K562 (cell line): ENCODE measurements around the gene PCSK5. TPM values are rescaled to one million over a fixed set of nuclear protein-coding genes. Genes with fewer than 3 reads are reported as not detected.

Experiments used
- ATAC-seq: fragments of 200-7000 bp; cut with Tn5 transposase; 3 replicates; pipeline ENCODE4 v1.9.1; 2020; ENCODE audit warnings: moderate library complexity
- BruUV-seq: library from RNA; stranded (reverse); fragments of 400-500 nt; replicated peaks from 2 replicates; lab custom pipeline; 2021; lab: Mats Ljungman, UMichigan
- CTCF ChIA-PET: fragments of 300-600 bp; formaldehyde crosslinking; extraction: SDS; loops from one replicate; lab custom pipeline; 2021; ENCODE audit warnings: low intra/inter-chr PET ratio; lab: Yijun Ruan, JAX
- POLR2A ChIA-PET: fragments of 300-600, 350-650 bp; sonication (Branson Sonifier 250); formaldehyde crosslinking; extraction: SDS; loops from one replicate; lab custom pipeline; 2021; ENCODE audit warnings: antibody characterized with exemption, inconsistent platforms; lab: Yijun Ruan, JAX
- DNase-seq, 4 experiments: peaks; one replicate each; pipeline versions ENCODE4 v3.0.0 to v3.0.0-alpha.2; 2011 to 2018; ENCODE audit warnings: low spot score in 3 of 4, mixed read lengths in 3 of 4; ENCODE audit errors: extremely low read depth in 1 of 4
- FAIRE-seq: peaks from 2 replicates; lab custom pipeline; 2011; peaks lifted over from hg19 to GRCh38; lab: Jason Lieb, UNC
- H2AFZ ChIP-seq: 2 replicates; pipeline ENCODE4 v1.6.0; 2011; ENCODE audit warnings: low read depth, low read length, control low read depth, inconsistent platforms
- H3K27ac ChIP-seq: fragments of 200-600 bp; 3 replicates; pipeline ENCODE4 v1.8.0; 2011; ENCODE audit warnings: low read depth, mild to moderate bottlenecking, control low read depth, inconsistent platforms, low read length, moderate library complexity, mixed read lengths; ENCODE audit errors: extremely low read depth
- H3K27me3 ChIP-seq, 2 experiments: fragments of 300-600 bp in 1 of 2; 2 replicates in 1 of 2; 3 replicates in 1 of 2; pipeline versions ENCODE4 v1.6.0 to v1.8.0; 2011; ENCODE audit warnings: inconsistent platforms in 2 of 2, low read length in 2 of 2, mild to moderate bottlenecking in 1 of 2, mixed read lengths in 1 of 2, moderate library complexity in 1 of 2; ENCODE audit not compliant: control insufficient read depth in 2 of 2, insufficient read depth in 2 of 2
- H3K36me3 ChIP-seq: fragments of 300-600 bp; 3 replicates; pipeline ENCODE4 v1.8.0; 2011; ENCODE audit warnings: mild to moderate bottlenecking, low read length, inconsistent platforms; ENCODE audit not compliant: control insufficient read depth, insufficient read depth
- H3K4me1 ChIP-seq, 2 experiments: fragments of 200-600 bp in 1 of 2; replicated peaks in 1 of 2; 2 replicates in 1 of 2; 3 replicates in 1 of 2; pipeline versions ENCODE4 v1.5.1 to v1.8.0; 2011; ENCODE audit warnings: inconsistent platforms in 2 of 2, low read length in 2 of 2, mild to moderate bottlenecking in 1 of 2, mixed read lengths in 1 of 2, moderate library complexity in 1 of 2; ENCODE audit not compliant: control insufficient read depth in 2 of 2, insufficient read depth in 2 of 2
- H3K4me2 ChIP-seq: 2 replicates; pipeline ENCODE4 v1.6.1; 2011; ENCODE audit warnings: low read length, control low read depth, inconsistent platforms, mixed read lengths; ENCODE audit not compliant: insufficient read depth
- H3K4me3 ChIP-seq: fragments of 200-600 bp; sonication (generic), shearing (Covaris generic); 2 replicates; pipeline ENCODE4 v1.5.1; 2016; ENCODE audit warnings: control low read depth, inconsistent platforms
- H3K79me2 ChIP-seq: fragments of 200-600 bp; 3 replicates; pipeline ENCODE4 v1.8.0; 2011; ENCODE audit warnings: low read length, inconsistent platforms; ENCODE audit not compliant: control insufficient read depth, insufficient read depth
- H3K9ac ChIP-seq, 2 experiments: 2 replicates each; pipeline versions ENCODE4 v1.6.0 to v1.6.1; 2011; ENCODE audit warnings: low read depth in 2 of 2, low read length in 2 of 2, control low read depth in 1 of 2, inconsistent platforms in 1 of 2, mild to moderate bottlenecking in 1 of 2, mixed read lengths in 1 of 2; ENCODE audit not compliant: insufficient read depth in 1 of 2
- H3K9me1 ChIP-seq: one replicate; pipeline ENCODE4 v1.6.0; 2011; ENCODE audit warnings: inconsistent platforms, mild to moderate bottlenecking, low read length, moderate library complexity; ENCODE audit not compliant: control insufficient read depth, insufficient read depth
- H3K9me3 ChIP-seq: replicated peaks from 2 replicates; pipeline ENCODE4 v1.5.1; 2011; ENCODE audit warnings: low read depth, low read length, inconsistent platforms; ENCODE audit not compliant: control insufficient read depth, insufficient read depth
- H4K20me1 ChIP-seq: replicated peaks from 2 replicates; pipeline ENCODE4 v1.6.1; 2011; ENCODE audit warnings: low read length, inconsistent platforms, mixed read lengths; ENCODE audit not compliant: control insufficient read depth, insufficient read depth
- DNMT1 ChIP-seq: fragments of 450-650 bp; IDR thresholded peaks from 2 replicates; pipeline ENCODE4 v1.6.1; 2016; ENCODE audit warnings: antibody characterized with exemption, mild to moderate bottlenecking
- LCOR ChIP-seq: sonication (generic); formaldehyde crosslinking; IDR thresholded peaks from 2 replicates; pipeline ENCODE4 v1.8.0; 2022; ENCODE audit warnings: mild to moderate bottlenecking, missing genetic modification reagents
- MEF2A ChIP-seq: IDR thresholded peaks from 2 replicates; pipeline ENCODE4 v1.6.1; 2011; ENCODE audit warnings: low read depth, mild to moderate bottlenecking, low read length, moderate library complexity; ENCODE audit not compliant: control insufficient read depth
- NEUROD1 ChIP-seq: fragments of 150-350 bp; IDR thresholded peaks from 2 replicates; pipeline ENCODE4 v1.6.1; 2014; ENCODE audit warnings: borderline replicate concordance, low read length, low read depth; ENCODE audit not compliant: partially characterized antibody
- SP2 ChIP-seq: IDR thresholded peaks from 2 replicates; pipeline ENCODE4 v1.6.1; 2011; ENCODE audit warnings: mild to moderate bottlenecking, low read depth, low read length, moderate library complexity; ENCODE audit not compliant: poor library complexity, severe bottlenecking; ENCODE audit errors: extremely low read depth
- ZNF668 ChIP-seq: fragments of 250-450 bp; sonication (Bioruptor Pico); IDR thresholded peaks from 2 replicates; pipeline ENCODE4 v1.8.0; 2022; ENCODE audit warnings: mild to moderate bottlenecking, inconsistent platforms
- WGBS: fragments of 100-300 bp; shearing (Covaris generic); methylation state at CpG from one replicate; pipeline ENCODE4 v1.1.6; 2016; ENCODE audit warnings: low coverage, mixed read lengths; ENCODE audit not compliant: insufficient coverage; ENCODE audit errors: missing lambda C conversion rate; 5-methylcytosine and 5-hydroxymethylcytosine counted together
- in situ Hi-C: fragments of 300-500 bp; cut with MboI; formaldehyde crosslinking; loops from 4 replicates; pipeline ENCODE4 v1.15.0; 2018; ENCODE audit warnings: inconsistent platforms, mixed read lengths
- intact Hi-C: fragments of 100-400 bp; cut with micrococcal nuclease; formaldehyde crosslinking; loops from 2 replicates; pipeline ENCODE4 v1.14.2; 2022
- polyA plus RNA-seq, 8 experiments: library from polyadenylated mRNA; depleted of rRNA in 4 of 8; stranded (reverse) in 5 of 8; unstranded in 3 of 8; fragments of >200 nt; fragmentation: Nextera tagmentation in 2 of 8; fragmentation: Illumina TruSeq in 1 of 8; extraction: Ambion mirVana in 2 of 8; extraction: Trizol in 1 of 8; gene quantifications; 2 replicates each; pipeline versions ENCODE4 v1.2.1 to v1.2.3, GENCODE V29; 2011 to 2014; ENCODE audit warnings: inconsistent platforms in 1 of 8, missing spikeins in 1 of 8
- total RNA-seq, 7 experiments: library from RNA; depleted of rRNA in 6 of 7; stranded (reverse); fragments of >200 nt in 6 of 7; fragmentation: Illumina TruSeq in 2 of 7; extraction: Trizol in 2 of 7; gene quantifications; 2 replicates each; pipeline versions ENCODE4 v1.2.1 to v1.2.3, GENCODE V29; 2011 to 2021; ENCODE audit warnings: low replicate concordance in 1 of 7
- TF ChIP-seq, protein P1 (sequence below), 2 experiments: fragments of 450-650 bp; IDR thresholded peaks; 2 replicates each; pipeline ENCODE4 v1.6.1; 2018; ENCODE audit warnings: mild to moderate bottlenecking in 2 of 2, low read depth in 1 of 2; ENCODE audit not compliant: partially characterized antibody in 2 of 2
- TF ChIP-seq, protein P2 (sequence below): fragments of 250-450 bp; sonication (Bioruptor Pico); IDR thresholded peaks from 2 replicates; pipeline ENCODE4 v1.4.0; 2020
- TF ChIP-seq, protein P3 (sequence below): sonication (generic); formaldehyde crosslinking; IDR thresholded peaks from 2 replicates; pipeline ENCODE4 v1.8.1; 2023; ENCODE audit warnings: mild to moderate bottlenecking, missing genetic modification reagents

PCSK5 gene
- total and polyA plus RNA-seq, 9 of the 15 experiments (the other 6 are each of a cell fraction or from before 2014, with no cell fraction given), result not detected

GRCh38 chr9:75983319-75984045 lies 93.0 kb downstream of the PCSK5 start:
- ChIA-PET CTCF (no interaction called here), POLR2A (no interaction called here)
- H3K27ac ChIP-seq, result no peak overlapping the region
- no peak overlapping the region for H3K4me2 ChIP-seq
- no peak overlapping the region for H2AFZ ChIP-seq
- H3K79me2 ChIP-seq, result no peaks in the 10 kb centered on the region
- H4K20me1 ChIP-seq, result no peaks in the 10 kb centered on the region
- no peaks in the 10 kb centered on the region for H3K9me3 ChIP-seq
- no peaks in the 10 kb centered on the region for H3K36me3 ChIP-seq
- no peak overlapping the region for H3K9ac ChIP-seq
- no peak overlapping the region for H3K4me3 ChIP-seq
- 0% methylated on average over 3 of the region's 4 CpGs for WGBS
- FAIRE-seq, result no peak
- BruUV-seq, result no TSS peak
- no peaks in the 10 kb centered on the region for H3K4me1 ChIP-seq
- H3K9me1 ChIP-seq, result no peaks in the 10 kb centered on the region
- H3K27me3 ChIP-seq, result no peaks in the 10 kb centered on the region
- intact Hi-C loops, result no loop called here
- no peak for ATAC-seq
- in situ Hi-C loops, result no loop called here
- no peak for DNase-seq
- TF ChIP-seq DNMT1 (no peak), MEF2A (no peak), NEUROD1 (no peak), SP2 (no peak), ZNF668 (no peak), LCOR (CRISPR knock-in tag) (no peak)
- TF ChIP-seq, protein P1, sequence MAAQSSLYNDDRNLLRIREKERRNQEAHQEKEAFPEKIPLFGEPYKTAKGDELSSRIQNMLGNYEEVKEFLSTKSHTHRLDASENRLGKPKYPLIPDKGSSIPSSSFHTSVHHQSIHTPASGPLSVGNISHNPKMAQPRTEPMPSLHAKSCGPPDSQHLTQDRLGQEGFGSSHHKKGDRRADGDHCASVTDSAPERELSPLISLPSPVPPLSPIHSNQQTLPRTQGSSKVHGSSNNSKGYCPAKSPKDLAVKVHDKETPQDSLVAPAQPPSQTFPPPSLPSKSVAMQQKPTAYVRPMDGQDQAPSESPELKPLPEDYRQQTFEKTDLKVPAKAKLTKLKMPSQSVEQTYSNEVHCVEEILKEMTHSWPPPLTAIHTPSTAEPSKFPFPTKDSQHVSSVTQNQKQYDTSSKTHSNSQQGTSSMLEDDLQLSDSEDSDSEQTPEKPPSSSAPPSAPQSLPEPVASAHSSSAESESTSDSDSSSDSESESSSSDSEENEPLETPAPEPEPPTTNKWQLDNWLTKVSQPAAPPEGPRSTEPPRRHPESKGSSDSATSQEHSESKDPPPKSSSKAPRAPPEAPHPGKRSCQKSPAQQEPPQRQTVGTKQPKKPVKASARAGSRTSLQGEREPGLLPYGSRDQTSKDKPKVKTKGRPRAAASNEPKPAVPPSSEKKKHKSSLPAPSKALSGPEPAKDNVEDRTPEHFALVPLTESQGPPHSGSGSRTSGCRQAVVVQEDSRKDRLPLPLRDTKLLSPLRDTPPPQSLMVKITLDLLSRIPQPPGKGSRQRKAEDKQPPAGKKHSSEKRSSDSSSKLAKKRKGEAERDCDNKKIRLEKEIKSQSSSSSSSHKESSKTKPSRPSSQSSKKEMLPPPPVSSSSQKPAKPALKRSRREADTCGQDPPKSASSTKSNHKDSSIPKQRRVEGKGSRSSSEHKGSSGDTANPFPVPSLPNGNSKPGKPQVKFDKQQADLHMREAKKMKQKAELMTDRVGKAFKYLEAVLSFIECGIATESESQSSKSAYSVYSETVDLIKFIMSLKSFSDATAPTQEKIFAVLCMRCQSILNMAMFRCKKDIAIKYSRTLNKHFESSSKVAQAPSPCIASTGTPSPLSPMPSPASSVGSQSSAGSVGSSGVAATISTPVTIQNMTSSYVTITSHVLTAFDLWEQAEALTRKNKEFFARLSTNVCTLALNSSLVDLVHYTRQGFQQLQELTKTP (IDR thresholded peaks at IDR 0.05; ENCODE audit: low read depth in 1 of 2, partially characterized antibody in 2 of 2), result no peak
- TF ChIP-seq, protein P2, sequence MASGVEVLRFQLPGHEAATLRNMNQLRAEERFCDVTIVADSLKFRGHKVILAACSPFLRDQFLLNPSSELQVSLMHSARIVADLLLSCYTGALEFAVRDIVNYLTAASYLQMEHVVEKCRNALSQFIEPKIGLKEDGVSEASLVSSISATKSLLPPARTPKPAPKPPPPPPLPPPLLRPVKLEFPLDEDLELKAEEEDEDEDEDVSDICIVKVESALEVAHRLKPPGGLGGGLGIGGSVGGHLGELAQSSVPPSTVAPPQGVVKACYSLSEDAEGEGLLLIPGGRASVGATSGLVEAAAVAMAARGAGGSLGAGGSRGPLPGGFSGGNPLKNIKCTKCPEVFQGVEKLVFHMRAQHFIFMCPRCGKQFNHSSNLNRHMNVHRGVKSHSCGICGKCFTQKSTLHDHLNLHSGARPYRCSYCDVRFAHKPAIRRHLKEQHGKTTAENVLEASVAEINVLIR (CRISPR knock-in tag), result no peak
- TF ChIP-seq, protein P3, sequence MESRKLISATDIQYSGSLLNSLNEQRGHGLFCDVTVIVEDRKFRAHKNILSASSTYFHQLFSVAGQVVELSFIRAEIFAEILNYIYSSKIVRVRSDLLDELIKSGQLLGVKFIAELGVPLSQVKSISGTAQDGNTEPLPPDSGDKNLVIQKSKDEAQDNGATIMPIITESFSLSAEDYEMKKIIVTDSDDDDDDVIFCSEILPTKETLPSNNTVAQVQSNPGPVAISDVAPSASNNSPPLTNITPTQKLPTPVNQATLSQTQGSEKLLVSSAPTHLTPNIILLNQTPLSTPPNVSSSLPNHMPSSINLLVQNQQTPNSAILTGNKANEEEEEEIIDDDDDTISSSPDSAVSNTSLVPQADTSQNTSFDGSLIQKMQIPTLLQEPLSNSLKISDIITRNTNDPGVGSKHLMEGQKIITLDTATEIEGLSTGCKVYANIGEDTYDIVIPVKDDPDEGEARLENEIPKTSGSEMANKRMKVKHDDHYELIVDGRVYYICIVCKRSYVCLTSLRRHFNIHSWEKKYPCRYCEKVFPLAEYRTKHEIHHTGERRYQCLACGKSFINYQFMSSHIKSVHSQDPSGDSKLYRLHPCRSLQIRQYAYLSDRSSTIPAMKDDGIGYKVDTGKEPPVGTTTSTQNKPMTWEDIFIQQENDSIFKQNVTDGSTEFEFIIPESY, result no peak
